Activated CD8-positive, alpha-beta T cell treated with anti-CD3 and anti-CD28 coated beads, Interleukin-2, amount 10 ng/mL, durations not matched to agents 7 days and 5 days (primary cell): Measurements from ENCODE around the gene SLC5A3. TPM values are rescaled to one million over a fixed set of nuclear protein-coding genes. Genes with fewer than 3 reads are reported as not detected.

ENCODE experiments used
- total RNA-seq, 2 experiments: library from RNA; stranded (reverse); gene quantifications; one replicate each; pipeline ENCODE4 v1.2.3, GENCODE V29; 2021

Gene SLC5A3
- total RNA-seq, 2 experiments from 2014 or later, result 22.4 to 24.2 TPM

Other genes with a start within 250 kb of the SLC5A3 start
- 100 to 1,000 TPM; 229 to 231 TPM for gene ATP5PO, start 157.8 kb upstream of the SLC5A3 start, total RNA-seq
- 10 to 100 TPM; 80.2 to 84.3 TPM for gene MRPS6, start within 50 bp of the SLC5A3 start, total RNA-seq